ENCODE results near the gene HOXB8. TPM values are rescaled to one million over a fixed set of nuclear protein-coding genes. Genes with fewer than 3 reads are reported as not detected.

Gene HOXB8
- total RNA-seq, 3 donors from 2014 or later (not counting 1 experiment from before 2014, with no cell fraction given) = not detected

DNA sequence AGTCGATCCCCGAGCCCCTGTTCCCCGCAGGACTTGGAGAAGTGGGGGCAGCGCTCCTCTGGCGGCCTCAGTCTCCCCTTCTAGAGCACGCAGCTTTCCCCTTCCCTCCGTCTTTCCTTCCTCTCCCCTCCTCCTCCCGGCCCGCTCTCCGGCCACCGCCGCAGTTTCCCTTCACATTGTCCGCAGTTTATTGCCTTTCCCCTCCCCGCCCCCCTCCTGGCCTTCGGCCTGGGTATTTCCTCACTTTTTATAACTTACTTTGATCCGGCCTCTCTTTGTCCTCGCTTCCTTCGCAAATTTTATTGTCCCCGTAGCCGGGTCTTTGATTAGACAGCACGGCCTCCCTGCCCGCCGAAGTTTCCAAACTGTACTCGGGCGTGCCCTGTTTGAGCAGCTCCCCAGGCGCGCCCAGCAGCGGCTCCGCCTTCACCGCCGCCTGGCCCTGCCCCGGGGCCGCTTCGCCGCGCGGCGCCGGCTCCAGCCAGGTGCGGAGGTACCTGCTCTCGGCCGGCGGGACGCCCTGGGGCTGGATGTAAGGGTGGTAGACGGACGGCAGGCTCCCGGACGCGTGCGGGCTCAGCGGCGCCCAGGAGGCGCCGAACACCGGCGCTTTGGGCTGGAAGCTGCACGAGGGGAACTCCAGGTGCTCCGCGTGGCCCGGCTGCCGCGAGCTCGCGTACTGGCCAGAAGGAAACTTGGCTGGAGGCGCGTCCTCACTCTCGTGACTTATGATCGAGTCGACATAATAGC is 10.6 kb upstream of the HOXB8 start:
- no peaks in the 10 kb centered on the region for H3K9me3 ChIP-seq (ENCODE audit: control insufficient read depth, insufficient read depth, low read length)
- Mint-ChIP-seq H3K27ac (peak overlapping the region; percentile 35 to 84), H3K27me3 (ENCODE audit: low read depth in 2 of 2) (peaks cover 81 to 86% of the 10 kb centered on the region in 2 donors), H3K36me3 (no peaks in the 10 kb centered on the region), H3K4me1 (peaks cover 18 to 20% of the 10 kb centered on the region in 2 donors), H3K9me3 (no peaks in the 10 kb centered on the region), H3K4me3 (peak overlapping the region; percentile 89)
- no peaks in the 10 kb centered on the region for H3K36me3 ChIP-seq (ENCODE audit: control insufficient read depth, insufficient read depth, low read length)
- WGBS (ENCODE audit: insufficient coverage) = under 1% methylated on average over 69 of the region's 69 CpGs
- H3K4me3 ChIP-seq (ENCODE audit: low read length) = peak overlapping the region; percentile 14
- H3K27ac ChIP-seq (ENCODE audit: low read length) = no peak overlapping the region
- intact Hi-C loops (cut with micrococcal nuclease) = no loop called here
- ATAC-seq = peak; percentile 58 to 75 (median 71)
- TF ChIP-seq CTCF (IDR thresholded peaks at IDR 0.05) = no peak
- peaks cover 71% of the 10 kb centered on the region for H3K27me3 ChIP-seq (ENCODE audit: control insufficient read depth, insufficient read depth, low read length)
- H3K4me1 ChIP-seq (ENCODE audit: control insufficient read depth, insufficient read depth, low read length) = peaks cover 28% of the 10 kb centered on the region
- DNase-seq = peak; percentile 39 to 73

GRCh38 chr17:48624544-48625494 is 9.7 kb upstream of the HOXB8 start:
- H3K9me3 Mint-ChIP-seq = no peaks in the 10 kb centered on the region
- H3K27me3 ChIP-seq (ENCODE audit: control insufficient read depth, insufficient read depth, low read length) = peaks cover 73% of the 10 kb centered on the region
- WGBS (ENCODE audit: insufficient coverage) = 3% methylated on average over 65 of the region's 66 CpGs
- intact Hi-C loops (cut with micrococcal nuclease) = loop anchor here (5.0 kb wide), 1 partner anchor 543 kb away; no protein-coding TSS in a partner anchor
- no peaks in the 10 kb centered on the region for H3K36me3 Mint-ChIP-seq
- ATAC-seq = peak in 2 of 3 donors; percentile 32 to 33
- H3K9me3 ChIP-seq (ENCODE audit: control insufficient read depth, insufficient read depth, low read length) = no peaks in the 10 kb centered on the region
- H3K27ac ChIP-seq (ENCODE audit: low read length) = no peak overlapping the region
- DNase-seq = peak in 1 of 2 donors; percentile 62
- H3K4me3 Mint-ChIP-seq = peak overlapping the region; percentile 49
- no peaks in the 10 kb centered on the region for H3K36me3 ChIP-seq (ENCODE audit: control insufficient read depth, insufficient read depth, low read length)
- peak overlapping the region in 1 of 2 donors; percentile 84 for H3K27ac Mint-ChIP-seq
- peaks cover 28% of the 10 kb centered on the region for H3K4me1 ChIP-seq (ENCODE audit: control insufficient read depth, insufficient read depth, low read length)
- TF ChIP-seq CTCF (IDR thresholded peaks at IDR 0.05) = no peak
- peaks cover 78 to 81% of the 10 kb centered on the region in 2 donors for H3K27me3 Mint-ChIP-seq (ENCODE audit: low read depth in 2 of 2)
- H3K4me1 Mint-ChIP-seq = peaks cover 19 to 20% of the 10 kb centered on the region in 2 donors
- no peak overlapping the region for H3K4me3 ChIP-seq (ENCODE audit: low read length)

DNA sequence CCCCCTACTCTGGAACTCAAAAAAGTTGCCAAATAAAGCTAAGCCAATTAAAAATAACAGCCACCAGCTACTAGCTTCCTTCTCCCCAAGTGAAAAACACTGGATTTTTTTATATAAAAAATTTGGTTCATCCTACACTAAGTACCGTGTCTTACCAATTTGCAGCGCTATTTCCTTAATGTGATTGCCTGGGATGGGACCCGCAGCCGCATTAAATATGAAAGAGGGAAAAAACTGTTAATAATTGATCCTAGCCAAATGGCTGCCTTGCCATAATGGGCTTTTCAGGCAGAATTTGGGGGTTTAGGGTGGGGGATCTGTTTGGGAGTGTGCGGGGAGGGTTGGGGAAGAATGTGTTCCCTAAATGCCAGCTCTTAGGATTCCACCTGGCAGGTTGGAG is 9.0 kb upstream of the HOXB8 start:
- intact Hi-C loops (cut with micrococcal nuclease) = loop anchor here (5.0 kb wide), 1 partner anchor 542 kb away; no protein-coding TSS in a partner anchor
- Mint-ChIP-seq H3K9me3 (no peaks in the 10 kb centered on the region), H3K4me1 (peaks cover 20 to 23% of the 10 kb centered on the region in 2 donors), H3K36me3 (no peaks in the 10 kb centered on the region), H3K27ac (no peak overlapping the region), H3K4me3 (peak overlapping the region; percentile 49), H3K27me3 (ENCODE audit: low read depth in 2 of 2) (peaks cover 78 to 81% of the 10 kb centered on the region in 2 donors)
- no peak for TF ChIP-seq CTCF (IDR thresholded peaks at IDR 0.05)
- no peak for DNase-seq
- ATAC-seq = no peak
- H3K27ac ChIP-seq (ENCODE audit: low read length) = no peak overlapping the region
- H3K4me1 ChIP-seq (ENCODE audit: control insufficient read depth, insufficient read depth, low read length) = peaks cover 28% of the 10 kb centered on the region
- H3K4me3 ChIP-seq (ENCODE audit: low read length) = no peak overlapping the region
- H3K9me3 ChIP-seq (ENCODE audit: control insufficient read depth, insufficient read depth, low read length) = no peaks in the 10 kb centered on the region
- H3K36me3 ChIP-seq (ENCODE audit: control insufficient read depth, insufficient read depth, low read length) = no peaks in the 10 kb centered on the region
- 87% methylated on average over 5 of the region's 5 CpGs for WGBS (ENCODE audit: insufficient coverage)
- H3K27me3 ChIP-seq (ENCODE audit: control insufficient read depth, insufficient read depth, low read length) = peaks cover 73% of the 10 kb centered on the region
